Measurements from ENCODE around the gene AP5Z1.

AP5Z1 gene

GRCh38 chr7:4745971-4746919 is 29.2 kb upstream of the AP5Z1 start:
- DNase-seq: no peak

DNA sequence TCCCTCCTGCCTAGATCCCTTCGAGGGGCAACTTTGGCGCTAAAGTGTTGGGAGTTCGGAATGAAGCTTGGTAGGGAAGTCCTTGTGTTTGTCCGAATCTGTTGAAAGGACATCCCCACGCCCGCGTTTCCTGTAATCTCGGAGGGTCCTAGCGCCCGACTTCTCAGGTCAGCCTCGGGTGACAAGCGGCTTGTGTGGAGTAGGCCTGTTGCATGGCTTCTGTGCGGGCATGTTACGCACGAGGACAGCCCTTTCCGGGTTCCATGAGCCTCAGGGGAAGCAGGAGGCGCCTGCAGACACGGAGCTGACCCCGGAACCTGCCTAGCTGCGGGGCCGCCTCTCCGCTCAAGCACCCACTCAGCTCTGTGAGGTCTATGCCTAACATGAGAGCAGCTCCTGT is 28.4 kb upstream of the AP5Z1 start:
- DNase-seq: no peak

DNA sequence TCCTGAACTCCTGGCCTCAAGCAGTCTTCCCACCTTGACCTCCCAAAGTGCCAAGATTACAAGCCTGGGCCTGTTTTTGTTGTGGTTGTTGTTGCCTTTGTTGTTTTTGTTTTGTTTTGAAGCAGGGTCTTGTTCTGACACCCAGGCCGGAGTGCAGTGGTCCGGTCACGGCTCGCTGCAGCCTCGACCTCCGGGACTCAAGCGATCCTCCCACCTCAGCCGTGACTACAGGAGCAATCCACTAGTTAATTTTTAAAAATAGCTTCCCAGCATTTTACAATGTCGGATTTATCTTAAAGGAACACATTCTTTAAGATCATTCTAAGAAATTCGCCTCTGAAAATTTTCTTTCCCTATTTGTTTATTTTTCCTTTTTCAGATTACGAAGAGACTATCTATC is 27.7 kb upstream of the AP5Z1 start:
- no peak for DNase-seq

- DNase-seq: no peak
Observed at GRCh38 chr7:4748231-4748681, 27.2 kb upstream of the AP5Z1 start.

GRCh38 chr7:4749363-4749762 is 26.1 kb upstream of the AP5Z1 start:
- DNase-seq: no peak

DNA sequence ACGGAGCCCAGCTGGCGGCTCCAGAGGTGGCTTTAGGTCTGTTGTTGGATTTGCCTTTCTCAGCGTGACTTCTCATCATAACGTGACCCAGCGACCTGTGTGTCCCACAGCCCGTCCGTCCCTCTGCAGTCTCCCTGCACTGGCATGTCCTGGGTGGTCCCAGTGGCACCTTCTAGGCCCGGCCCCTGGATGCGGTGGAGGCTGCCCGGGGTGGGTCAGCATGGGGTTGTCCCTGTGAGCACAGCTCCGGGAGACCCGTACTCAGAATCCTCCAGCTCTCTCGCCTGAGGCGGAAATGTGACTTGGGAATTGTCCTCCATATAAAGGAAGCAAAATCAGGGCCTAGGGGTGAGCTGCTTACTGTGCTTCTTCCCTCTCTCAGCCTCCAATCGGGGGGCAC is 25.6 kb upstream of the AP5Z1 start:
- DNase-seq: no peak

DNA sequence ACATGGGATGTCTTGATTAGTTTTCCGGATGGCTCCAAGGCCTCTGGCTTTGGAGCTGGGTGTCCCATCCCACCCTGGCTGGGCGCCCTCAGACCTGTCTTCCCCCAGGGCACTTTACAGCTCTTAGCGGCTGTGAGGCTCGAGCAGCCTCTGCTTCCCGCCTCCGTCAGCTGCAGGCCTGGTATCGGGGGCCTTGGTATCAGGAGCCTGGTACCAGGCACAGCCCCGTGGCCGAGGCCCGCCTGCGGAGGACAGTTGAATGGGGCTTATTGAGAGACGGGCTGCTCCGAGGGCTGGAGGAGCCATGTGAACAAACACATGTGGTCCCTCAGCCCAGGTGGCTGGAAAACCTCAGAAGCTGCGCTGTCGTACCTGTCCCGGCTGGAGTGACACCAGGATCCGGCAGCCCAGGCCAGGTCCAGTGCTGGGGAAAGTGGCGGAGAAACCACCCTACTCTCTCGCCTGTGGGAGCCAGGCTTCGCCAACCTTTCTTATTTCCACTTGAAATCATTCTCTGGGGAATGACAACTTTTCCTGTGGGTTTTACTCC is 23.9 kb upstream of the AP5Z1 start:
- DNase-seq: no peak

- peak; percentile 66 for DNase-seq
Observed at GRCh38 chr7:4753598-4754432, 21.6 kb upstream of the AP5Z1 start.

- no peak for DNase-seq
Observed at GRCh38 chr7:4754433-4755010, 20.9 kb upstream of the AP5Z1 start.

- DNase-seq: no peak
Observed at GRCh38 chr7:4755045-4755444, 20.4 kb upstream of the AP5Z1 start.

DNA sequence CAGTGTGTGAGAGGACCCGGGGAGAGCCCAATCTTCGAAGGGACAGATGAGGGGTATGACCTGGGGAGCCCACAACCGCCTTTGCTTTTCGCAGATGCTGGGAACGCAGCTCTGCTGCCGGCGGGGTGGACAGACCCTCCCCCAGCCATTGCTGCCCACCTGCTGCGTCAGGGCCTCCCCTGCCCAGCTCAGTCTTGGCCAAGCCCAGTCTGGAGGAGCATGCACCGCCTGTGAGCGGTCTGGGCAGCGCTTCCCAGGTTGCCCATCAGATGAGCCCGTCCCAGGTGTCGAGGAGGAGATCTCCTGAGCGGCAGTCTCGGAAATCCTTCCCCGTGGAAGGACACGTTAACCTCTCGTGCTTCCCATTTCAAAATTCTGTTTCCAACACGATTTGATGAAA is 17.3 kb upstream of the AP5Z1 start:
- no peak for DNase-seq

DNA sequence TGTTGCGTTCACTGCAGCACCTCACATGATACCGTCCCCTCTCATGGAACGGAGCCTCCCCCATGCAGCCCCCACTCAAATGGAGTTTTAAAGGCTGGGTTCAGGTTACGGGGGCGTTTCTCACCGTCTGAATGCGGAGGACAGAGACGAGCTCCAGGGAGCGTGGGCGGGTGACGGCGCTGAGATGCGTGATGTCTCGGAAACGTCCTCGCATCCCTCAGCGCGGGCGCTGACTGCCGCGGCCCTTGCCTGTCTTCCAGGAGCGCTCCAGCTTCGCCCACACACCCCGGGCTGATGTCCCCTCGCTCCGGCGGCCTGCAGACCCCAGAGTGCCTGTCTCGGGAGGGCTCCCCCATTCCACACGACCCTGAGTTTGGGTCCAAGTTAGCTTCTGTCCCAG is 16.6 kb upstream of the AP5Z1 start:
- DNase-seq: no peak

DNA sequence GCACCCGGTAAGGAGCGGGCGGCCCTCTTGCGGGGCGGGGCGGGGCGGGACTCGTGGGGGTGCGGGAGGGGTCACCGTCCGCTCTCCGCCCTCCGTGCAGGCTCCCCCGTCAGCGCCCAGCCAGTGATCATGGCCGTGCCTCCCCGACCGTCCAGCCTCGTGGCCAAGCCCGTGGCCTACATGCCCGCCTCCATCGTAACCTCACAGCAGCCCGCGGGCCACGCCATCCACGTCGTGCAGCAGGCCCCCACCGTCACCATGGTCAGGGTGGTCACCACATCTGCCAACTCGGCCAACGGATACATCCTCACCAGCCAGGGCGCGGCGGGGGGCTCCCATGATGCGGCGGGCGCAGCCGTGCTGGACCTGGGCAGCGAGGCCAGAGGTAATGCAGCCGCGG is 16.2 kb upstream of the AP5Z1 start:
- DNase-seq: no peak

DNA sequence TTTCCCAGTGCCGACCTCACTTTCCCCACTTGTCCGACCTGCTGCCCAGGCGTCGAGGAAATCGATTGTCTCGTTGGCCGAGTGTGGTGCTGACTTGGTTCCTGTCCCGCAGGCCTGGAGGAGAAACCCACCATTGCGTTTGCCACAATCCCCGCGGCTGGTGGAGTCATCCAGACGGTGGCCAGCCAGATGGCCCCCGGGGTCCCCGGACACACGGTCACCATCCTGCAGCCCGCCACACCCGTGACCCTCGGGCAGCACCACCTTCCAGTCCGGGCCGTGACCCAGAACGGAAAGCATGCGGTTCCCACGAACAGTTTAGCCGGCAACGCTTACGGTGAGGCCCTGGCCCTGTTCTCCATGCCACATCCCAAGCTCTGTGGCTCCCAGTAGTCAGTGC is 14.5 kb upstream of the AP5Z1 start:
- DNase-seq: no peak

GRCh38 chr7:4762121-4763055 is 13.0 kb upstream of the AP5Z1 start:
- no peak for DNase-seq

- DNase-seq: no peak
Observed at GRCh38 chr7:4763091-4763793, 12.2 kb upstream of the AP5Z1 start.

DNA sequence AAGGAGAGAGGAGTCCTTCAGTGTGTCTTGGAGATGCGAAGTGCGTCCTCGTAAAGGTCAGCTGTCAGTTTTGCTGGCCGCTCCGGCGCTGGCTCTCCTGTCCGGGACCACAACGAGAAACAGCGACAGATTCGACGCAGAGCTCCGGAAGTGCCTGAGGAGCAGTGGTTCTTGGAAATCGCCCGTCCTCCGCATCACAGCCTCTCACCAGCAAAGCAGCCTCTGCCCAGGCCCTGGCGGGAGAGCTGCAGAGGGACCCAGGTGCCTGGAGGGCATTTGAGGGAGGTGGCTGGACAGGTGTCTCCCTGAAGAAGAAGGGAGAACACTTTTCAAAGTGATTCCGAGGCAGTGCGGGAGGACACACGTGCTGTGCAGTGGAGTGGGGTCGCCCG is 11.6 kb upstream of the AP5Z1 start:
- no peak for DNase-seq

DNA sequence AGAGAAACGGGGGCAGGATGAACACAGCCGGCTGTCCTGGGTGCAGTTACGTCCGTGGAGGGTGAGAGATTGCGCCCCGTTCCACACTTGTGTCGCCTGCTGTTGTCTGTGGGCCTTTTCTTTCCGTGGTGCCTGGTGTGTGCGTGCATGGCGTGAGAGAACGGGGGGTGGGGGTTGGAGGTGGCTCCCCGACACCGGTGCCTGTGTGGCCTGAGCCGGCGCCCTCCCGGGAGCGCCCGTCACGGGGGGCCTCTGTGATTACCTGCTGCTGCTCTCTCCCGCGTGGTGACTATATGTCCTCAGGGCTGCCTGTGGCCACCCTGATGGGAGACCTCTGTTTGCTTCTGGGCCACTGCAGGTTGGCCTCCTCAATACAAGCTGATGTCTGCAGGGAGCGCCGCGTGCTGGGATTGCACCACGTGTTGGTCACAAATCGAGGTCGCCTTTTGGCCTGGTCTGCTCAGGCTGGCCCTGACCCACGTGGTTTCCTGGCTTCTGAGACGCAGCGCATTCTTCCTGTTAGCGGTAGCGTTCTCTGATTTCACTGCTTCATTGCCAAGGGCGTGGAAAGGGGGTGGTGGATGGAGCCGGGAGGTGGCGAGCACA is 10.9 kb upstream of the AP5Z1 start:
- DNase-seq: no peak

DNA sequence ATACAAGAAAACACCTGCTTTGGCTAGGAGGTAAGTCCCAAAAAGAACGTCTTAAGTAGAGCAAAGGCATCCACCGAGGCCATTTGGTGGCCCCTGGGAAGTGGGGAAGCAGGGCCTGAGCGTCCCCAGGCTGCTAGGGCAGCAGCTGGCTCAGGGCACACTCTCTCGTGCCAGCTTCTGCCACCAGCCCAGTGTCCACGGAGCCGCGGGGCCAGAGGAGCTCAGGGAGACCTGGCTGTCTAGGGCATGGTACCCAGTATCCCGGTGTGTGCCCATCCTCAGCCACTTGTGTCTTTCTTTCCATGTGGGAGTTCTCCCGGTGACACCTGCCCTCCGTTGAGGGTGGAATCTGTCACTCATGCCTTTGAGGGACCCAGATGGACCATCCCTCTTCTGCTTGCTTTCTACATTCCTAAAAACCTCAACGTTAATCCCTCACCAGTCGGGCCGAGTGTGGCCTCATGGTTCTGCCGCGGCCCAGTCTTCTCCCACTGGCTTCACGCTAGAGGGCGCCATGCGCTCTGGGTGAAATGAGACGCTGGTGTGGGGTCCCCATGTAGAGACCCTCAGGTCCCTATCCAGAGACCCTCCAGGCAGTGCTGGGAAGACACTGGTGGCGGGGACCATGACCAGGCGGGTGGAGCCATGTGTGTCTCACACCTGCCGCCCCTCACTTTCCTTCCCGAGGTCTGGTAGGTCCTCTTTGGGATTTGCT is 9.5 kb upstream of the AP5Z1 start:
- DNase-seq: no peak

All from COR-L47 (cell line).